ENCODE data around the gene ROM1.
"Not testable (repeated sequence)": the region's sequence is repeated elsewhere in the genome, so short reads cannot be mapped to it uniquely, and the experiment has no call there.

The ROM1 gene

GRCh38 chr11:62610403-62610802, 2.7 kb upstream of the ROM1 start:
- no peak for DNase-seq (ENCODE audit: low read depth in 2 of 2)

- DNase-seq (ENCODE audit: low read depth in 2 of 2) = no peak
Measured at GRCh38 chr11:62610814-62611704, 2.0 kb upstream of the ROM1 start.

- no peak for DNase-seq (ENCODE audit: low read depth in 2 of 2)
Measured at GRCh38 chr11:62611705-62612365, 1.2 kb upstream of the ROM1 start.

GRCh38 chr11:62613291-62613778, 278 bp downstream of the ROM1 start:
- DNase-seq (ENCODE audit: low read depth in 2 of 2) = no peak

- no peak for DNase-seq (ENCODE audit: low read depth in 2 of 2)
Measured at GRCh38 chr11:62614275-62614674, 1.2 kb downstream of the ROM1 start.

- DNase-seq (ENCODE audit: low read depth in 2 of 2) = no peak
Measured at GRCh38 chr11:62615521-62615920, 2.5 kb downstream of the ROM1 start.

- DNase-seq (ENCODE audit: low read depth in 2 of 2) = not testable (repeated sequence)
Measured at GRCh38 chr11:62616957-62617356, 3.9 kb downstream of the ROM1 start.

- no peak for DNase-seq (ENCODE audit: low read depth in 2 of 2)
Measured at GRCh38 chr11:62621027-62621566, 8.0 kb downstream of the ROM1 start.

GRCh38 chr11:62621567-62622470, 8.8 kb downstream of the ROM1 start, which contains the start of gene B3GAT3:
B3GAT3 (minus strand) TSS chr11:62621986; CDS start chr11:62621947, 39 bp downstream.
- peak; percentile 86 to 88 for DNase-seq (ENCODE audit: low read depth in 2 of 2)

- no peak for DNase-seq (ENCODE audit: low read depth in 2 of 2)
Measured at GRCh38 chr11:62622476-62623089, 9.5 kb downstream of the ROM1 start.

GRCh38 chr11:62627713-62628112, 14.7 kb downstream of the ROM1 start:
- DNase-seq (ENCODE audit: low read depth in 2 of 2) = no peak

GRCh38 chr11:62632492-62632891, 19.4 kb downstream of the ROM1 start:
- no peak for DNase-seq (ENCODE audit: low read depth in 2 of 2)

GRCh38 chr11:62644220-62644619, 31.2 kb downstream of the ROM1 start:
- no peak for DNase-seq (ENCODE audit: low read depth in 2 of 2)

GRCh38 chr11:62645671-62645945, 32.6 kb downstream of the ROM1 start:
- no peak for DNase-seq (ENCODE audit: low read depth in 2 of 2)

- peak; percentile 94 to 95 for DNase-seq (ENCODE audit: low read depth in 2 of 2)
Measured at GRCh38 chr11:62645946-62646824, 33.1 kb downstream of the ROM1 start, which contains the start of gene GANAB. GANAB (minus strand) TSS chr11:62646613; CDS start chr11:62646599, 14 bp downstream.

GRCh38 chr11:62646825-62647608, 34.0 kb downstream of the ROM1 start:
- no peak for DNase-seq (ENCODE audit: low read depth in 2 of 2)

GRCh38 chr11:62647609-62648005, 34.5 kb downstream of the ROM1 start:
- DNase-seq (ENCODE audit: low read depth in 2 of 2) = no peak

- DNase-seq (ENCODE audit: low read depth in 2 of 2) = no peak
Measured at GRCh38 chr11:62648185-62648966, 35.3 kb downstream of the ROM1 start.

GRCh38 chr11:62648967-62649364, 35.9 kb downstream of the ROM1 start:
- no peak for DNase-seq (ENCODE audit: low read depth in 2 of 2)
